Measurements from ENCODE around the gene CLDN24.

Gene CLDN24

DNA sequence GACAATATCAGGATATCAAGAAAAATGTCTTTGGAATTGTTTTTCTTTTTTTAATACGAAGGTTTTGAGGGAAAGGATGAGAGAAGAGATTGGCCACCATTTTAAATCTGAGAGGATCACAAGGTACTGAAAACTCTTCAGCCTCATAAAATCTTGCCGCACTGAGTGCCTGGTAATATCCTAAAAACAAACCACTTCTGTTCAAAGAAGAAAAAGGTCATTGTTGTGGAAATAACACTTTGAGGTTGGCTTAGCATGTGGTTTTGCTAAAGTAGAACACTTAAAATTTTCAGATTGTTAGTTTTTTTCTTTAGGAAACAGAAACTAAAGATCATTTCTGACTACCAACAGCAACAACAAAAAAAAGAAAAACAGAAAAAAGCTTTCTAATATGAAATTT lies 1.1 kb downstream of the CLDN24 start:
- DNase-seq (ENCODE audit: low spot score), result no peak

DNA sequence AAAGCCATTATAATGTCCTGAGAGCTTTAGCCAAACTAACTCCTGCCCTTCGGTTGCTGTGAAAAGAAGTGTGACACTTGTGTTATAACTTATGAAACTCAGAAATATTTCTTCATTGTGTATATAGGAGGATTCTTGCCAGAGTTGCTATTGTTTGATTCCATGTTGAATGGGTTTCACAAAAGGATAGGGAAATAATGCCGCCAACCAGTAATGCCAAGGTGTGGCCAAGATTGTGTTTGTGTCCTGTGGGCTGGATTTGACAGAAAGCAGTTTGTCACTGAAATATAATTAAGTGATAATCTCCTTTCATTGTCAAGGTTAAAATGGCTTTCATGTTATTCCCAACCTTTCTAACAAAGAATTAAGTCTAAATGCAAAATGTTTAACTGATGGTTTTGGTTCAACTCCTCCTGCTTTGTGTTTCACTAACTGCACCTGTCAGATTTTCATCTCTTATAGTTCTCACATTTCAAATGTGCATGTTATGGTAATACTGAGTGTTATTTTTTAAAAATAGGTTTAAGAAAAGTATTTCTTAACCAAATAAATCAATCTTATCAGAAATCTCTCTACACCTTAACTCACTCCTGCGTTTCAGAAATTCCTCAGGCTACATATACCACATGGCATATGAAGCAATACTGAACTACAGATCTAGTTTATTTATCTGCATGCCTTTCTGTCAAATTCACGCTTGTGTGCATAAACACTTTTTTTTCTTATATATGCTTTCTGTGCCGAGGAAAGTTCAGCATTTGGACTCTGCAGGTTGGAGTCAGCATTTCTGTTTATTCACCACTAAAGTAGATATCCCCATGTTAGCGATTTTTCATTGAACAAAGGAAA lies 1.8 kb downstream of the CLDN24 start, which contains the start of gene CLDN22:
Gene CLDN22 (minus strand): TSS at position 66 of the 849 bp plus-strand sequence. CDS start 58 bp downstream, at position 8.
- no peak for DNase-seq (ENCODE audit: low spot score)

DNA sequence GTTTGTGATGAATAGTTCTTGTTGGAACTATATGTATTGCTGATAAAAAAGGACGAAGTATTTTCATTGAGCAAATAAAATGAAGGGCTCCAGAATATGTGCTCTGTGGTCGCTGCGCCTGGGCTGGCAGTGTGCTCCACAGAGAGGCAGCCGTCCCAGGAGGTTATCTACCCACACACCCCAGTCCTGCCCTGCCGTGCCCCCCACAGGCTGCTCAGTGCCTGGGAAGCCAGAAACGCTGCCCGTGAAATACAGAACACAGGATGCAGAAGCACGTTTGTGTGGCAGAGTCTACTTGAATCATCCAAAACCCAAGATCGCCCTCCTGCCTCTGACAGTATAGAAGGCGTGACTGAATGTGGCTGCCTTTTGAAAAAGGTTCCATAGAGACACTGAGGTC lies 3.6 kb downstream of the CLDN24 start:
- DNase-seq (ENCODE audit: low spot score), result no peak

DNA sequence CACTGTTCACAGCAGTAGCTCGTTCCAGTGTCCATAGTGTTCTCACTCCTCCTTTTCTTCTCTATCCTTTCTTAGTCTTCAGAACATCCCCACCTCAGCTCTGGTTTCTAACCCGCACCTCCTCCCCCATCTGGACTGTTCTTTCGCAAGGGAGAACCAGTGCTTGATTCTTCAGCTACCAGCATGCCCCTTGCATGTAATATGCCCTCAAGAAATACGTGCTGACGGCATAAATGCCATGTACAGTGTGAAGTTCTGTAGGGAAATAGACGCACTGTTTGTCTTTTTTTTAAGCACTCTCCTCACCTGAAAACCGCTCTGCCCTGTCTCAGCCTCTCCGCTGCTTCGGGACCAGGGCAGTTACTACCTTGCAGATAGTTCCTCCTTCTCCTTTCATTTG lies 7.4 kb downstream of the CLDN24 start:
- DNase-seq (ENCODE audit: low spot score), result no peak

DNA sequence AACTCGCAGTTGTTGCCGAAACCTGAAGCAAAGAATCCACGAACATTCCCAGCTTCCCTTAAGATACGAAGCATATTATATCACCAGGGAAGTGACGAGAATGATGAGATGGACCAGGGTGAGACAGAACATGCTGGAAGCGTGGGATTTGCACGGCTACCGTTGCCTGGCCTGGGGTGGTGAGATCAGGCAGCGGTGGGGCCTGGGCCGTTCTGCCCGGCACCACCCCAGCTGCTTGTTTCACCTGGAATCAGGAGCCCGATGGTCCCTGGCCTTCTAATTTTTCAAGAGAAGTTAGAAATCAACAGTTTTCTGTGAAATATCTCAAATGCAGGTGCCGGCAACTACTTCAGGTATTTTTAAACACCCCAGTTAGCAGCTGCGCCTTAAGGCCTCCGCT lies 7.9 kb downstream of the CLDN24 start:
- DNase-seq (ENCODE audit: low spot score), result no peak

DNA sequence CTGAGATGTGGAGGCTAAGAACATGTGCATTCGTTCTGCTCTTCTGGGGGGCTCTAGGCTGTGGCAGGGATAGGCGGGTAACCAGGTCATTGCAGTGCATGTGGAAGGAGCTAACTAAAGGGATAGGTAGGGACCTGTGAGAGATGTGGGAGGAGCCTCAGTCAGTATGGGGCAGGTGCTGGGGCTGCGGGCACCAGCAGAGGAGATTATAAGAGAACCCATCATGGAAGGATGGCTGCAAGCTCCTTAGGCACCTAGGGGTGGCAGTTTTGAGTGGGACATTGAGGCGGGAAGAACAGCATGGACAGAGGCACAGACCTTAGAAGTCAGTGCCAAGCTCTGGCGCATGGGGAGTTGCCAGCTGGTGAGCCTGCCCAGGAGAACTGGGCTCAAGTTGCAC lies 9.4 kb downstream of the CLDN24 start:
- DNase-seq (ENCODE audit: low spot score), result no peak

DNA sequence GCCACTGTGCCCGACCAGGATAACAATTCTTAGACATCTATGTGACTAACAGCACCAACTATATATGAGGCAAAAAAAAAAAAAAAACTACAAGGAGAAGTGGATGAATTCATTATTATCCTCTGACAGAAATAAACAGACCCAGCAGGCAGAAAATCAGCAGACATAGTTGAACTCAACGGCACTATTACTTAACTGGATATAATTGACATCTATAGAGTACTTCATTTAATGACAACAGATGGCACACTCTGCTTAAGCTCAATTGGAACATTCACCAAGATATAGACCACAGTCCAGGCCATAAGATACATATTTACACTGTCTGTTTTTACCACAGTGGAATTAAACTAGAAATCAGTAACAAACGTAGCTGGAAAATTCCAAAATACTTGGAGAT lies 15.4 kb downstream of the CLDN24 start:
- no peak for DNase-seq (ENCODE audit: low spot score)

DNA sequence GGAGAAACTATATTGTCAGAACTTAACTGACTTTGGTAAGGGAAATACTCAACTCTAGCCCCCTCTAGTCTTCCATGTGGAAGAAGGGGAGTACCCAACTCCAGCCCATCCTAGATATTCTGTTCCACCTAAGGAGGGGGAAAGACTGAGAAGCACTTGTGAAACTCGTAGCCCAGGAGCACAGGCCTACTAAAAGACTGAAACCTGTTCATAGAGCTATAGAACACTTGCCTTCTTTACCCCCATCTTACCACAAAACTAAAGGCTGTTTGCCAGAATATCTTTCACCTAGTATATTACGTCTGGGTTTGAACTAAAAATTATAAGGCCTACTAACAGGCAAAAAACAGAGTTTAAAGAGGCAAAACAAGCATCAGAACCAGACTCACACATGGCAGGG lies 17.7 kb downstream of the CLDN24 start:
- no peak for DNase-seq (ENCODE audit: low spot score)

DNA sequence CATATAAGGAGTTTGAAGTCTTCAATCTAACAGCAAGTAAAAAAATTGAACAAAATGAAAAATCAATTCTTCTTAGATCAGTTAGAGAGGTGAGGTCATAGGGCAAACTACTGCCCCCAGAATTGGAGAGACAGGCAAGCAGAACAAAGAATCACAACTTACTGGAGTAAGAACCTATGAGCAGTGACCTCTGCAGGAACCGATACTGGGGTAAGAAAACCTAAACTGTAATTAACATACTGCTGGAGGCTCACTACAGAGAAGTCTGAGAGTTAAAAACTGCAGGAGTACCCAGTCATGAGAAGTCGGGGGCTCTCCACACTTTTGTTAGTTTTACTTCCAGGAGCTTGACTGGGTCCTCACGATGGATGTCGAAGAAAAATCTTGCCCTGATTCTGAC lies 18.2 kb downstream of the CLDN24 start:
- no peak for DNase-seq (ENCODE audit: low spot score)

DNA sequence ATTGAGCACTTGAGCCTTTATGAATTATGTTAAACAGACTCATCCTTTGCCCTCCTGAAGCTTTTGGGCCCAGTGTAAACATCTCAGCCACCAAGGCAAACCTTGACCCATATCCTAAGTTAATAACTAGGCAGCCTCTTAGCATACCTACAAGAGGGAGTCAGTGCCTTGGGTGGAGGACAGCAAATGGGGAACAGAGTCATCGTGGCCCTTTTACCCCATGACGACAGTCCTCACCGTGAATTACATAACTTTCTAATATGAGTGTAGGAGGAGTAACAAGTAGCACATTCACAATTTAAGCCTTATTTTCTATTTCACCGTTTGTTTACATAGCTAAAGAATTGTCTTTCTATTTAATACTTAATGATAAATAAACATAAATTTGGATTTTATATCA lies 18.9 kb downstream of the CLDN24 start:
- DNase-seq (ENCODE audit: low spot score), result no peak

DNA sequence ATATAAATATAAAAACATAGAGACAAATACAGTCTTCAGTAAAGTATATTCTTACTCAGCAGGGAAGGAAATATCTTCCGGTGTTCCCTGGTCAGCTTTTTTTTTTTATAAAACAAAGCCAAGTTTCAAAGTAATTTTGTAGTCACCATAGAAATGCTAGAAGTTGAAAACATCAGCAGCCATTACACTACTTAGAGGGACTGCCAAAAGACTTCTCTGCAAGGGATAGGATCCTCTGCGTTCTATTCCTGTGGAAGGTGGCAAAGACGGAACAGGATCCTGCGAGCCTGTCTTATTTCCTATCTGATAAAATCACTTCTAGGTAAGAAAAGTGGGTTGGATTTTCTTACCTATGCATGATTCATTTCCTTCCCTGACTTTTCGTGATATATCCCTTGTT lies 21.6 kb downstream of the CLDN24 start:
- no peak for DNase-seq (ENCODE audit: low spot score)

DNA sequence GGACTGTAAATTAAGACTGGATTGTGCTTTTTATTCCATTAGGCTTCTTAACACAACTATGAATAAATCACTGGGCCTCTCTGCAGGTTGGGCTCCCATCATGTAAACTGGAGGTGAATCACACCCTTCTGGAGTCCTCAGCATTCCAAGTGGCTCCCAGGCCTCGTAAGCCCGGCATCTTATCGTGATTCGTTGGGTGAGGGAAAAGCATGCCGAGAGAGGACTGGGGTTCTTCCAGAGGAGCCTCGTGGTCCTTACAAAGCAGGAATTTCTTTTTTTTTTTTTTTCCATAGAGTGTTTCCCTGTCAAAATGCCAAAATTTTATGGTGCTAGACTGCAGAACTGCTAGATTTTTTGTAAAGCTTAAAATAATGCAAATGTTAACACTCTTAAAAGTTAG lies 22.2 kb downstream of the CLDN24 start:
- DNase-seq (ENCODE audit: low spot score), result no peak

DNA sequence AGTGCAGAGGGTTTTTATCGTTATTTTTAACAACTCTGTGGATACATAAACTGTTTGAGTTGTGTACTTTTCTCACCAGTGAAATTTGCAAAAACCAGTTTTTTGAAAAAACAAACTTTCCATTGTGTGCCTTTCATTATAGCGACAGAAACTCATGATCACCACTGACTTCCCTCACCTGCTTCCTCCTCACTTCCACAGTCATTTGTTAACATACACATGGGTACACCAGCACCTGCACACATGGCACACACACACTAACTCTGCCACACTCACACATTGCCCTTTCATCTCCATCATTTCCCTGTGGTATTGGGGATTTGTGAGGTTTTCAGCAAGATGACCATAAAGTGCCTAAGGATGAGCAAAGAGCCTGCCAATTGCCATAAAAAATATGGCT lies 22.8 kb downstream of the CLDN24 start:
- no peak for DNase-seq (ENCODE audit: low spot score)

DNA sequence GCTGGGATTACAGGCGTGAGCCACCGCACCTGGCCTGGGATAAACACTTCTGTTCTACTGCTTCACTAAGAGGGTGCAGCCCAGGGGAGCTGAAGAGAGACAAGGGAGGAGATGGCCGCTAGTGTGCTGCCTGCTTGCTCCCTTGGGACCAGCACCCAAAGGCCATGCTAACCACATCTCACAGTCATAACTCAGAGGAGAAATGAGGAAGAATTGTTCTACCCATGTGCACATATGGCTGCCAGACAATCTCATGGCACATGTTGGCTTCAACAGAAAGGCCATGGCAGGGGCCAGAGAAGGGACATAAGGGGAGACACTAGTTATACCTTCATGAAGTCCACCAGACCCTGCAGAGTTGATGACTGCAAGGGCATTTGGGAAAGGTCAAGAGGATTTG lies 24.6 kb downstream of the CLDN24 start:
- DNase-seq (ENCODE audit: low spot score), result no peak

DNA sequence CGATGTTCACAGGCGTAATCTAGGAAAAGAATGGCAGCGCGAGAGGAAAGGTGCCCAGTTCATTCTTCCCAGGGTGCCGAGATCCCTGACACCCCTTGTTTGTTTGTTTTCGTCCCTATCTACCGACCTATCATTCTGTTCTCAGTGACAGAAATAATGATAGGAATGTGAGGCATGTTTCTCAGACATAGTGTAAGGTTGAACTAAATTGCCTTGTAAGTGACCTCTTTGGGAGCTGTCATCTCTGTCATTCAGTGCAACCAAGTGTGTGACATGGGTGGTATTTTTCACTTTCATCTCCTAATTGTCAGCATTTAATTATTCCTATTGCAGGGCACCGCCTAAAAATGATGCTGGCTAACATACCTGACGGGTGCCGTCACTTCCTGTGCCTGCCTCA lies 26.5 kb downstream of the CLDN24 start:
- no peak for DNase-seq (ENCODE audit: low spot score)

DNA sequence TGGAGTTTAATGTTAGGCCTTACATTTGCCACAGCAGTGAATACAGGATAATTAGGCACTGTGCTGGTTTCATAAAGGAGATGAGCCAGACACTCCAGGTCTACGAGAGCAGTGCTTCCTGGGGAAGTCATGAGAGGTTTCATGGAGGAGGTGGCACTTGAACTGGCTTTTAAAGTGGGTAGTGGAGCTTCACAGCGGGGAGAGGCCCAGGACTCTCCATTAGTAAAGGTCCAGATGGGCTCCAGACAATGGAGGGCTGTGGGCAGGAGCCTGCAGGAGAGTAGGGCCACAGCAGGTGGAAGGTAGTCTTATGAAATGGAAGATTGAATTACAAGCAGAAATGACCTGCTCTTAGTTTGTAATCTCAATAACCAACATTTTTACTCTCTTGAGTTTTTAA lies 31.2 kb downstream of the CLDN24 start:
- DNase-seq (ENCODE audit: low spot score), result no peak

DNA sequence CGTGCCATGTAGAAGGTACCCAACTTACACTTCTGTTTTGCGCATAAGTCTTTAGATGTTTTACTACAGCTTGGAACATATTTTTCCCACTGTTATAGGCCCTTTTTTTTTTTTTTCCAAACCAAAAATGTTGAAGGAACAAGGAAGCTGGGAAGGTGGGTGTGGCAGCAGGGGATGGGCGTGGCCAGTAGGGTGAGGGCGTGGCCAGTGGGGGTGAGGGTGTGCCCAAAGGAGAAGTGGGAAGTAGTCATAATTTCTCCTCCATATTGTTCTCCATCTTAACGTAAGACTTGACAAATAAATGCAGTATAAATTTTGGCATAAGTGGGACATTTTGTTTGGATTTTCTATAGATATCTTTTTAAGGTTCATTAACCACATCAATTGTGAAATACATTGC lies 32.5 kb downstream of the CLDN24 start:
- DNase-seq (ENCODE audit: low spot score), result peak; percentile 48

DNA sequence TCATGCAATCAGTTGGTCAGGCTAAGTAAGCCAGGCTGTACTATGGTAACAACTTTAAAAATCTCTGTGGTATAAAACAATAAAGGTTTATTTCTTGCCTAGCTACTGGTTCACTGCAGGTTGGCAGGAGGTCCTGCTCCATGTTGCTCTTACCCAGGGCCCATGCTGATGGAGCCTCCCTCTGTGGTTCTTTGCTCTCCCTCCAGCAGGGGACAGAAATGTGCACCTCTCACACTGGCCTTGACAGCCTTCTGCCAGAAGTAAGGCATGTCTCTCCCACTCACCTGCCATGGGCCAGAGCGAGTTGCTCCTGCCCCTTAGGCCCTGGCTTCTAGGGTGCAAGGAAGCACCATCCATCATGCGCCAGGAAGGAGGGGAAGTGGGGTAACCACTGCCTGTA lies 33.3 kb downstream of the CLDN24 start:
- no peak for DNase-seq (ENCODE audit: low spot score)

DNA sequence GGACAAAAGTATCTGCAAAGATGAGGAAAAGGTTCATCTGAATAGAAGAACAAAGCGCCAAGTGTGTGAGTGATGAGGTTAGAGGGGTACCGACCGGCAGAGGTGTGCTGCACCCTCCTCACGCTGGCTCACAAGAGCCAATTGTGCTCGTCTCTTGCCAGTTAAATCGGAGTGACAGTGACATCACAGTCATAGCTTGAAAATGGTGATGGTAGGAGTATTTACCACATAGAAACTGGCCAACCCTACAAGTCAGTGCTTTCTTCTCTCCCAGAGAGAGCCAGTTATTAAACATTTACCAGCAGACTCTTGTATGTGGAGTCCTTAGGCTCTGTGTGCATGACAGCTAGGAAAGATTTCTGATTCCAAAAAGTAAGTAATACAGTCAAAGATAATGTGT lies 34.5 kb downstream of the CLDN24 start:
- DNase-seq (ENCODE audit: low spot score), result no peak

DNA sequence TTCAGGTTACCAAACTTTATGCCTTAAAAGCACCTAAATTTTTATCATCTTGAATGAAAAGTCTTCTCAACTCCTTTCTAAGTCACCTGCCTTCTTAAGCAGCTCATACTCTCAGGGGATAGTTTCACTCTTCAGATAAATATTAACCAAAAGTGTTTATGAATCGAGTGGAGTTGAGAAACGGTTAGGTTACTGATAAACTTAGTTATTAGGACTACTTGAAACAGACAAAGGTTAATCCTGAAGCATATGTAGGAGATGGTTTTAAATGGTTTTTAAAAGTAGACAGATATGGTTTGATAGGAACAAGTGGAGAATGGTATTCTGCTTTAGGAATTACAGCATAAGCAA lies 34.9 kb downstream of the CLDN24 start:
- DNase-seq (ENCODE audit: low spot score), result no peak

DNA sequence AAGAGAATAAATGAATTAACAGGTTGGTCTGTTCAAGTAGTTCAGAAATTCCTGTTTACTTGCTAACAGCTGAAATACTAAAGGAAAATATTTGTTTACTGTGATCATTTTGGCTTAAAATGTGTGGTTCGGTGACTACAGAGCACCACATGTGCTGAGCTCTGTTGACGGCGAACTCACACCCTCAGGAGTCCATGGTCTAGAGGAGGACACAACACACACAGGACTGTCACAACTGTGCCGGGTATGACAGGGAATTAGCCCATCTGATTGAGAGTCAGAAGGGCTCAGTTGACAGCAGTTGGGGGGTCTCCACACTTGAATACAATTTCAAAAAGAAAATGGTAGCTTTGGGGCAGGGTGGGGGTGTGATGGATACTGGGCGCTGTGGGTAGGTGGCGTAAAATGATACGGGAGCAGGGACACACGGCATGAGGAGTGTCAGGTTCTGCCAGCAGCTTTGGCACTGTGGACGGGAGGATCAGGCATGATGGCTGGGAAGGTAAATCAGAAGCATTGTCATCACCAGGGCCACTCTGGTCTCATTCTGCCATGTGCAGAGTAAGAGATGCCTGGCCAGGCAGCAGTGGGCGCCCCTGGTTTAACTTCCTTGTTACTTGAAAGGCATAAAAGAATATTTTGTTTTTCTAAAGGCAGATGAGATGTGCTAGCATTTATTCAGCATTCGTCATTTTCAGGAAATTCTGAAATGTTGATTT lies 35.5 kb downstream of the CLDN24 start:
- no peak for DNase-seq (ENCODE audit: low spot score)

DNA sequence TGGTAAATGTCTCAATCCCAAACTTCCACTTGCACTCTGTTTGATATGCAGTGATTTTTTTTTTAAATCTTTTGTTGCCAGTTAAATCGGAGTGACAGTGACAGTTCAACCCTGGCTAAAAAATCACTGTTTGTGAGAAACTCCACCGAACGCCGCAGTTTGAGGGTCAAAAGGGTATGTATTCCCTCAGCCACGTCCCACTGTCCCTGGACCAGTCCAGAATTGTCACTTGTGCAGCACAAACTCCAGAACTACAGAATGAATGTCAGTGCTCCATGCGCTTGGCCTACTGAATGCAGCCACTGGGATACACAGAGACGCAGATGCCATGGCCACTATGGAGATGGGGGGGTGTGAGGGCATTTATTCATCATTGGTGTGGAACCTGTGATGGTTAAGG lies 36.3 kb downstream of the CLDN24 start:
- no peak for DNase-seq (ENCODE audit: low spot score)

DNA sequence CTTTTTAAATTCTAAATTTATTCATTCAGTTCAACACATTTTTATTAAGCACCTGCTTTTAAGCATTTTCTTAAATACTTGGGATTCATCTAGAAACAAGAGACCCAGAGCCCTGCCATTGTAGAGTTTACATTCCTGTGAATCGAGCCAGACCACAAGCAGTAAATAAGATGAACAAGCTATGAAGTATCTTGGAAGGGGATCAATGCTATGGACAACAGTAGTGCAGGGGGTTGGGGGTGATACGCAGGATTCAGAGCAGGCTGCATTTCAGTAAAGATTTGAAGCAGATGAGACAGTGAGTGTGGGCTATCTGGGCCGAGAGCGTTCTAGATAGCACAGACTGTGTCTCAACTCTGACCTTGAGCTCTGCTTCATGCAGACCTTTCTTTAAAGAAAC lies 37.3 kb downstream of the CLDN24 start:
- peak; percentile 52 for DNase-seq (ENCODE audit: low spot score)
